Ammon's horn (tissue), 1 donor: ENCODE measurements around the gene FAM72A.
"Not testable (repeated sequence)": the region's sequence is repeated elsewhere in the genome, so short reads cannot be mapped to it uniquely, and the experiment has no call there.

Source experiments
- DNase-seq: peaks from one replicate; pipeline ENCODE4 v3.0.0-alpha.2; 2016; ENCODE audit warnings: low spot score

Gene FAM72A

DNA sequence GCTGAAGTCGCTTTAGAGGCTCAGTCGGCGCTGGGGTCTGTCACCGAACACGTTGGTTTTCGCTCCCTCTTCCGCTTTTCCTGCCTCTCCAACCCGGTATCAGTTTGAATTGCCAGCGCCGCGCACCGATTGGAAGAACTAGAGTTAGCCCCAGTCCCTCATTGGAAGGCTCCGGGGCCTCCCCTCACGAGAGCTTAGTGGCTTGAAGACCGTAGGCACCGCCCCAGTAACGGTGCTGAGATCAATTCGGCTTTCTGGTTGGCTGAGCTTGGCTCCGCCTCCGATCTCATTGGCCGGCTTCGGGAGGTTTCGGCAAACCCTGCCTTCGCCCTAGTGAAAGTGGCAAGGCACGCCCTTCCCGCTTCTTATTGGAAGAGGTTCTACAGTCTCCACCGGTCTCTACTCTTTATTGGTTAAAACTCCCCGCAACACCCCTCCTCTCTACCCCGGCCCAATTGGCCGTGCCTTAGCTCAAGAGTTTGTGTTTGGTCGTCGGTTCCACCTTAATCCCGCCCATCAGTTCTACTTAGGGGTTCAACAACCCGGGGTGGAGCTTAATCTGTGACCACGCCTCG lies at the start of gene FAM72A:
FAM72A (minus strand) TSS at position 51 of the 575 bp plus-strand sequence. CDS start 814 bp downstream, outside the sequence.
- peak; percentile 100 for DNase-seq

DNA sequence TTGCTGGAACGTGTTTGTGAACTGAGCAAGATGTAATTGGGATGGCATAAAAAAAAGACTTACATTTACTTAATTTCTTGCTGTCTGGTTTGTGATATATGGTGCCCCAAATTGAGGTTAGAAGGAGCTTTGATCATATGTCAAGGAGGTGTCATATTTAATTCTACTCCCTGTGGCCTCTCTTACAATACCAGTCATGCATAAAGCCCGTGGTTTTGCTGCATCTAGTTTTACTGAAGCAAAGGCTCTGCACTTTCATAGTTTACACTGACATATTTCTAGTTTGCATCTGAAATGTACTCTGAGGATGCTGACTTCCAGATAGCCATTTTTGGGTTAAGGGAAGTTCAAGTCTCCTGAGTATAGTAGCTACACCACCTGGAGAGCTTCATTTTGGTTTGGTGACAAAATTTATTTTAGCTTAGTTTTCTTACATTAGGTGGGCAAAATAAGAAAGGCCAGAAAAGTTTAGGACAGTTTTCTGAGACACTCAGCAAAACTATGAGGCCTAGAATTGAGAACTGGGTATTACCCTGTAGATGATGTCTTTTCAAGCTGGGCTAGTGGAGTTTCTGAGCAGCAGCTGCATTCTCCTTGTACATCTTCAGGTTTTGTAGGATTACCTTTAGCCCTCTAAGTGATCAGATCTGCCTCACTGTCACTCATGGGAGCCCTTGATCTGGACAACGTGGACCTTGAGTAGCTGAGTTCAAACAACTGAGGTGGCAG lies 48.5 kb upstream of the FAM72A start:
- not testable (repeated sequence) for DNase-seq

DNA sequence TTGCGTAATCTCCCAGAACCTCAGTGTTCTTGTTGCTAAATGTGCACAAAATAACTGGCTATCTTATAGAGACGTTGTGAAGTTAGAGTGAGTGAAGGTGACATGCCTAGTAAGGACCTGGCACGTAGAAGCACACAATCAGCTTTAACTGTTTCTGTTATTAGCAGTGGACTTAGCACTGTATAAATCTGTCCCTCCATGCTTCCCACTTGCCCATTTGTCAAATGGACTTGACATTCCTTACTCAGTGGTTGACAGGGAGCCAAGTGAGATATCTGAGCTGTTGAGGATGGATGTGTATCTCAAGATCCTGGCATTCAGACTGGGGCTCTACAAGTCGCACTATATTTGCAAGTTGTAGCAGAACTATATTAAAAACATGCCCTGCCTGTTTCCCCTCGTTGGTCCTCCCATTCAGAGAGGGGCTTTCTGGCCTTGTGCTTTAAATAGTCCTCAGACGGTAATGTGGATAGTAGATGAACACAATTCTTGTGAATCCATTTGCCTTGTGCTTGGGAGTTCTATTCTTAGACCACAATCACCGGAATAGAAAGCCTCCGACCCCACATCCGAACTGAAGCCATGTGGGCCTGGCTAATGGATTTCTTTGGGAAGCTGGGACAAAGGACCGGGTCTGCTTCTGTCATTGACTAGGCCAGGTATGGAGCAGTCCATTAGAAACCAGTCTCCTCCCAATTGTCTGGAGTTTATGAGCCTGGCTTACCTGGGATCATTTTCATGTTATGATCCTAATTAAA lies 43.7 kb upstream of the FAM72A start:
- not testable (repeated sequence) for DNase-seq

DNA sequence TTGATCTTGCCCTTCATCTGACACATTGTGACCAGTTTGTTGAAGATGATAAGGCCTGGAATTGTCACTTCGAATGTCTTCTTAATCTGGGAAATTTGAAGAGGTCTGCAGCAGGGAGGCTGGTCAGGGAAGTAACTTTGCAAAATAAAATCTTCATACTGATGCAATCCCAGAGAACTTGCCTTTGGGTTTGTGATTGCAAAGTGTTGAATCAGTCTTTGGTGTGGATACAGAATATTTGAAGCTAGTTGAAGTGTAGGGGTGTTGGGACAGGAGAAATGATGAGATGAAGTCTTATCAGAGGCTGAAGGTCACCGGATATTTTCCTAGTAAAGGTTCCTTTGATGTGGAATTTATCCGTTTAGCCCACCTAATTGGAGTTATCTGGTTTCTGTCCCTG lies 42.8 kb upstream of the FAM72A start:
- not testable (repeated sequence) for DNase-seq

DNA sequence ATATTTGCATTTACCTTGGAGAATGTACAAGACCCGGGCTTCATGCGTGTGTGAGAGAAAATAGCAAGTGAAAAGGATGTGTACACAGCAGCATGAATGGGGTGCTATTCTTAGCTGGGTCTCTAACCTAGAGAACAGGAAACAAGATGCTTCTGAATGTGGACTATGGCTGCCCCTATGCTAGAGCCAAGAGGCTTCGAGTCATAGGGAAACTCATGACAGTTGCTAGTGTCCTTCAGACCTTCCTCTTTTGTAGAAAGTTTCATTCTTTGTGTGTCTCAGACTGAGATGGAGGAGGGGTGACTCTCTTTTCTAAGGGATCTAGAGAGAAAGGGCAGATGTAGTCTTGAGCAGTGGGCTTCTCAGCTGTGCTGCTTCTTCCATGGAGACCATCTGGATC lies 40.7 kb upstream of the FAM72A start:
- DNase-seq = peak; percentile 31

DNA sequence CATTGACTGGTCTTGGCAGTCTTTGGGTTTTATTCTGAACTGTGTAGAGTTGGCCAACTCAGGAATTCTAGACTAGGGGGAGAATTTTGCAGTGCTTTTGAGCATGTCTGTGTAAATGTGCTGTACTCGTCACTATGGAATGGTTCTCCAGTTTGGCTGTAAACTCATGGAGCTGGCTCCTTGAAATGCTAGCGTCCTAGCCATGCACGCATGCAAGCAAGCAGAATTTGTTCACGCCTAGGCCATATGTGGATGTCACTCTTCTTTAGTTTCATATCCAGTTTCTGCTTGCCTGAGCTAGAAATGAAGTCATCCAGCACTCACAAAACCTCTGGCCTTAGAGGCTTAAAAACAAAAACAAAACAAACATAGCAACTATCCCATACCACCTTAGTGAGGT lies 37.6 kb upstream of the FAM72A start:
- not testable (repeated sequence) for DNase-seq

DNA sequence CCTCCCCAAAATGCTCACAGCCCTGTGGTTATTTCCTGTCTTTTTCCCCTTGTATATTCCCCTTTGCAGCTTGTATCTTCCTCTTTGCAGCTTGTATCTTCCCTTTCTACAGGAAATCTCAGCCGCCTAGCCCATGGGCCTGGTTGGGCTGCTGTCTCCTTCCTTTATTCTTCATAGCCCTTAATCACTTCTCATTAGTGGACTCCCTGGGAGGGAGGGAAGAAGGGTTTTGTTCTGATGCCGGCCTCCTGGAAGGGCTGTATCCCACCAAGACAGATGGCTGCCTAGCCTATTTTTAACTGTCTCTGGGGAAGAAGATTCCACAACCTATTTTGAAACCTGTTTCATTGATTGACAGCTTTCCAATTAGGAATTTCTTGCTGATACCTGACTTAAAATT lies 32.6 kb upstream of the FAM72A start:
- DNase-seq = not testable (repeated sequence)

DNA sequence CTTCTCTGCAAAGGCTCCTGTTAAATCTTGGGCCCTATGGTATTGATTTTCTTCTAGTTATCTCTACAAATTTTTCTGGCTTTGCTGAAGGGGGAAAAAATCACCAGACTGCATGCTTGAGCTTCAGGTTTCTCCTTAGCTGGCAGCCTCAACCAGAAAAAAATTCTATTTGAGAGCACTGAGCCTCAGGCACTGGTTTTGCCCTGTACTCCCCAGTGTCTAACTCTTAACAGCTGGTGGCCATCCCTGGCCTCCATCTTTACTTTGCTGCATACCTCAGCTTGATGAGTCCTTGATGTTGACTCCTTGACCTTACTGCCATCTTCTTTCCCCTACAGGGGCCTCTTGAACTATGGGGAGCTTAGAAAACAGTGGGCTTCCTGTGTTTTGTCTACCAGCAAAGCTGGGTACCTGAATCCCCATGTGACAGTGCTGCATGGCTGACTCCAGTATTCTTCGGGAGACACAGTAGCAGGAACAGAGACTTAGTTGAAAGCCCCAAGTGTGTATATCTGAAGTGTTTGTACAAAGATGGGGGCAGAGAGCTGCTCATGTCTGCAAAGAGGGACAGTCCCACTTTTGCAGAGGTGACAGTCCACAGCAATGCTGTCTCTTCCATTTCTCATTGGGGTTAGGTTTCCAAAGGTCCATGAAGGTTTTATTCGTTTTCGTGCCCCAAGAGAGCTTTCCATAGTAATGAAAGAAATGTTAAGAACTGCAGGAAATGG lies 31.7 kb upstream of the FAM72A start:
- DNase-seq = not testable (repeated sequence)

DNA sequence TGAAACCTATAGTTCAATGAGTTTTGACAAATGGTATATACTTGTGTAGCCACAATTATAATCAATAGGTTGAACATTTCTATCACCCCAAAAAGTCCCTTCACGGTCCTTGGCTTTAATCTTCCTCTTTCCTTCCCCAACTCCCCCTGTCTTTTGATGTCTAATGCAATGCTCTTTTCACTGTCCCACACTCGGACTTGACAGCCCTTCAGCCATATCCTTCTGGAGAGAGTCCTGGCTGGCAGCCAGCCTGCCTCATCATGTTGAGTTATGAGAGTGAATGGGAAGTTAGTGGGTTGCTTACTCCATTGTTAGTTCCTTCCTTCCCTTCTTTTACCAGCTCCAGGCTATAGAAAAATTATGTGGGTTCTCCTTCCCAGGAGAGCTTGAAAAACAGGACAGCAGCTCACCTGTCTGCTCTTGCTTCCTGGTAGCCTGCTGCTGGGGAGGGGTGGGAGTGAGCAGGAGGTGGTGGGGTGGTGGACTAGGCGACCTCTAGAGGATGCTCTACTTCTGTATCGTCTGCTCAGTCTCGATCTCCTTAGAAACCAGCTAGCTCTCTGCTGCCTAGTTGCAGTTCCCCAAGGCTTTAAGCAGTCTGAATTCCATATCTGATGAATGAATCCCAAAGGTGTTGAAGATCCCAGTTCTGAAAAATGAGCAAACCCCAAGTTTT lies 30.5 kb upstream of the FAM72A start:
- DNase-seq = not testable (repeated sequence)

DNA sequence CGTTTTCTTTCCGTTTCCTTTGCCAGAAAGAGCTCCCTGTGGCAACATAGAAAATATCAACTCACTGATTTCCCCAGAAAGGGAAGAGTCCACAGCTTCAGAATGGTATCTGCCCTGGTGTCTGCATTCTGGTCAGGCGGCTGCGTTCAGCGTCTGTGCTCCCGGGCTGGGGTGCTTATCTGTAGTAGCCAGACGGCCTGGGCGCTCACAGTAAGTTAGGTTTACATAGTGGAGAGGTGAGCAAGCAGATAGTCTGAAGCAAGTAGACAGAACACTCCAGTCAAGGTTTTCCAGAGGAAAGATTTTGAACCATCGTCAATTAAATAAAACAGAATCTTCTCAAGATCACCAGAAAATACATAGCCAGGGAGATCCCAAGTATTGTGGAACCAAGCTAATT lies 29.4 kb upstream of the FAM72A start:
- not testable (repeated sequence) for DNase-seq

DNA sequence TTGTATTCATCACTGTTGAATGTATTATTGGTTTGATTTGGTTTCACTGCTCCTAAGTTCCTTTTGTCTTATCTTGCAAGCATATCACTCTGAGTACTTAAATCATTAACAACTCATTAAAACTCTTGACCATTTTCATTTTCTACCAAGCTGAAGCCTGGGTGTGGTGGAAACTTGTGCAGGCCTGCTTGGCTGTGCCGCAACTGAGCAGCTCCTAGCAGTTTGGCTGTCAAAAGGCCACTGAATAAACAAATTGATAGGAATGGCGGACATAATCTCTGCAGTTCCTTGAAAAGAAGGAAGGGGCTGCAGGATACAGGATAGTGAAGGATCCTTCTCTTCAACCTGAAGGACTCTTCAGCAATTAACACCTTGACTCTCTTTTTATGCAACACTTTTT lies 26.6 kb upstream of the FAM72A start:
- DNase-seq = not testable (repeated sequence)

DNA sequence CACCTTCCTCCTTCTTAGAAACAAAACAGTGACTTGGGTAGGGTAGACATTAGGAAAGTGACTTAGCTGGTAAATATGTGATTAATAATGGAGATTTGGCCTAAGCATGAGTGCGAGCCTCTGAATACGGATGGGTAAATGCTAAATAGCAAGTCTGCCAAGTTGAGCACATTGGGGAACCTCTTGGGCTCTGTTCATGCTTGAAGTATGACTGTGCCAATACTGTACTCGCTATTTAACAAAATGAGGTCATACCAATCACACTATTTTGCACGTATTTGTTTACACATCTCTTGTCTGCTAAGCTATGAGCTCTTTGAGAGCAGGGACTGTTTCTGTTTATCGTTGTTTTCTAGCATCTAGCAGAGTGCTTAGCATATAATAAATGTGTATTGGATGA lies 24.2 kb upstream of the FAM72A start:
- DNase-seq = not testable (repeated sequence)

DNA sequence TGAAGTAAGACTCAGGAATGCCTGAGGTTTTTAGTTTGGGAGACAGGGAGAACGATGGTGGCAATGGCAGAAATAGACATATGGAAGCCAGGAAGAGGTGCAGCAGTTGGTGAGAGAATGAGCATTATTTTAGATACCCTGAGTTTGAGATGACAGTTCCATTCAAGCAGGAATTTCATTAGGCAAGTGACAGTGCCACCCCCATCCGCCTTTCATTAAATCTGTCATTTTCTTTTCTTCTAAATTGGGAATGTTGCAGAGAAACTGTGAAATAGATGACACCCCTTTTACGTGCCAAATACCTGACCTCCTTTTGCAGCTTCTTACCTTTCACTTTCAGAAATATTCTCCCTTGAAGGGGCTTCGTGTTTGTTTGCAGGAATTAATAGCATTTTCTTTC lies 22.7 kb upstream of the FAM72A start:
- not testable (repeated sequence) for DNase-seq

DNA sequence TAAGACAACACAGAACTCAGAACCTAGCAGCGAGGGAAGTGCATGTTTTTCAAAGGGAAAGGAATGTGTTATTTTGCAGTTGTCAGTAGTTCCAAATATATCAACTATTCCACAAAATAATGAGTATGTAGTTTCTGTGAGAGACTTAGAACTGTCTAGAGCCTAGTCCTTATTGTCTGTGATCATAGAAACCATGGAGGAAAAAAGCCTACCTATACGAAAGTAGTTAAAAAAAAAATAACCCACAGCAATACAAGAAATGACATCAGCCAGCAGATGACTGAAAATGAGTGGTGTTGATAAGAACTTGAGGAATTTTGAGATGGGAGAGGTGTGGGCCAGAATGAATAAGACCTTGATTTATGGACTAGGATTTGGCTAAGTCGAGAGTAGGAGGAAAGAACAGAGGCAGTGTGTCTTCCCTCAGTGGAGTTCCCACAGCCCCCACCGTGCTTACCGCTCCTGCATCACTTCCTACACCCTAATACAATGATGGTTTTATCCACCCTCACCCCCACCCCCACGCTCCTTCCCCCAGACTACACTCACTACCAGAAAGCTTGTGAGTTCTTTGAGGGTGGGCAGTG lies 21.6 kb upstream of the FAM72A start:
- DNase-seq = not testable (repeated sequence)

DNA sequence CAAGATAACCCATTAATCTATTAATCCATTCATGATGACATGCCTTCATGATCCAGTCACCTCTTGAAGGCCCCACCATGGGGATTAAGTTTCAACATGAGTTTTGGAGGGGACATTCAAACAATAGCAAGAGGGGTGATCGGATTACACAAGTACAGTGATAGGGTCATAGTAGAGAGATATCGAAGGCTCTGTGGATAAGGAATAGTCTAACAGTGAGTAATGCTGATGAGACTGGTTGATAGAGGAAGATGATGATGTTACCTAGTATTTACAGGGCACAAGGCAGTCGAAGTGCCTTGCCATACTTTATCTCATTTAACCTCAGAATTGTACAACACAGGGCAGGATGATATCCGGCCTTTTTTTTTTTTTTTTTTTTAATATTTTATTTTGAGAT lies 18.9 kb upstream of the FAM72A start:
- DNase-seq = not testable (repeated sequence)

DNA sequence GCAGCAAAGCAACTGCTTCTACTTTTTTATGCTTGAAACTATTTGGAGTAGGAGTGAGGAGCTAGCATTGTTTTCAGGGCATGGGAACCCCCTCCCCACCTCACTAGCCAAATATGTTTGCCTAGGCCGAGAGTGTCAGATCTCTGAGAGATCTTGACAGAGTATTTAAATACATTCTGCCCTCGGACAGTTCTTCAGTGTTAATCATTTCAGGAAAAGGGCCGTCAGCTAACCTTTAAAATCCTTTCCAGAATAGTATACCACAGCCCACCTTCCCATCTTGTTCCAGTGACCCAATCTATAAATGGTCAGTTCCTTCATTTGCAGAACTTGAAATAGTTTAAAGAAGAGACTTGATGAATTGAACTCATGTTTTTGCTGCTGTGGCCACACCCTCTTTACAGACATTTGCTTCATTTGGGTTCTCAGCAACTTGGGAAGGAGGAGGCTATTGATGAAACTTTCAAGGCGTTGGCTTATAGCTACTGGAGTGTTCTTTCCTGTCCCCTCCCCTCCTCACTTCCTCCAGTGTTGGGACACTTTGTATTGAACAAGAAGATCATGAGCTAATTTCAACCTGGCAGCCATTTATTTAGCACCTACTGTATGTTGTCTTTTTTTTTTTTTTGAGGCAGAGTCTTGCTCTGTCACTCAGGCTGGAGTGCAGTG lies 17.8 kb upstream of the FAM72A start:
- DNase-seq = not testable (repeated sequence)

DNA sequence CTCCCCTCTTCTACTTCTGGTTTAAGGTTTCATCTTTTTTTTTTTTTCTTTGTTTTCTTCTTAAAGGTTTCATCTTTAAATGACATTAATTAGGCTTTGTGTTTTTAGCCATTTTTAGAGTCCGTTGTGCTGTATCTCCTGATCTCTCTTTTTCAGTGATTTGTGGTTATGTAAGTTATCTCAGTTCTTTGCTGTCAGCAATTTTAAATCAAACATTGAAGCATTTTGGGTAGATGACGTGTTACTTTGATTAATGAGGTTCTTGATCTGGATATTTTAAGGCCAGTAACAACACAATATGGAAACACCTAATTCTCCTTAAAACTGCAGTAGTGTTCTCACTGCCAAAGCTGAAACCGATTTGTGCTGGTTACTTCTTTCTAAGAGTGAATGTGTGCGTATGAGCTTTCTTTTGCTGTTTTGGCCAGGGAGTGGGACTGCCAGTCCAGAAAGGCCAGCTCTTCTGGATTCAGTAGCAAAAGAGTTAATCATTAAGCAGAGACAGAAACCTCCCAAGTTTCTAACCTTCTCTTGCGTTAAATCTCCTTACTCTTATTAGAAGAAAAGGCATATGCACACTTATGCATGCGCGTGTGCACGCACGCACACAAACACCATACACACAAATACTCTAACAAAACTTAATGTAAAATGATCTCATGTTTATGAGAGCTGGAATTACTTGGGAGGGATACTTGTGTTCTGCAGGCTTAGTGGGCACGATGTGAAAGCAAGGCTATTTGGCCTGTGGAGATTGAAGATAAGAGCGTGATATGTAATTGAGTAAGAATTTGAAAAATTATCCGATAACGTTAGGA lies 17.1 kb upstream of the FAM72A start:
- DNase-seq = not testable (repeated sequence)

DNA sequence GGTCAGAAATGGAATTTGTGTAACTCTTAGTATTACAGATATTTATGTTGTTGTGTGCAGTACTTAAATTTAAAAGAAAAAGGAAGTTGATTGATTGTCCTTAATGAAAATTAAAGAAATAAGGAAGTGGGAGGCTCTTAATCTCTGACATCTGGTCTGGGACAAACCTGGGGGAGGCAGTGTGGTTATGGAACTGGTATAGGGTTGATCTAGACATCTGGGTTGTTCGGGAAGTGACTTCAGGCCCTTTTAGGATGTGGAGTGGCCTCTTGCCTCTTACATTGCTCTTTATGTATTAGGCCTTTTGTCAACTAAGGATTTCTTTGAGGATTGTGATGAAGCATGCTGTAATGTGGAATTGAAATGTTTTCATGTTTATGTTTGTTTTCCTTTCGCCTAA lies 16.1 kb upstream of the FAM72A start:
- DNase-seq = not testable (repeated sequence)

DNA sequence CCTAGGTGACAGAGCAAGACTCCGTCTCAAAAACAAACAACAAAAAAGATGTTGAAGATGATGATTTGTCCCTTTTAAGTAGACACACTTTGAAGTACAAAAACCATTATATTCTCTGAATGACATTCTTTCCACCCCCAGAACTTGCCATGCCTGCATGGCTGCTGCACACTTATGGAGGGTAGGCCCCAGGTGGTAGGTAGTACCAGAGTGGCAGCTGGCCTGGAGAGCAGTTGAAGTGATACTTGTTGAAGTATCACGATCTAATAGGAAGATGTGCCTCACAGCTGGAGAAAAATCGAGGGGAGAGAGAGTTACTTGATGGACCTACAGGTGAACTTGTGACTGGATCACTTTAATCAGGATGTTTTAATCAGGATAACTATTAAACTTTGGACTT lies 15.6 kb upstream of the FAM72A start:
- DNase-seq = not testable (repeated sequence)
